NCI-H460 (cell line): ENCODE measurements around the gene PIR. TPM values are rescaled to one million over a fixed set of nuclear protein-coding genes. Genes with fewer than 3 reads are reported as not detected.

Experiments used
- DNase-seq: peaks from one replicate; pipeline ENCODE4 v3.0.0-alpha.2; 2016; ENCODE audit warnings: low read depth; ENCODE audit errors: extremely low read depth
- total RNA-seq: library from RNA; depleted of rRNA; stranded (reverse); fragments of >200 nt; shearing (Covaris generic); gene quantifications from 2 replicates; pipeline ENCODE4 v1.2.3, GENCODE V29; 2014

Gene PIR
- total RNA-seq, 1 experiment from 2014 or later = 186 TPM

- no peak for DNase-seq
These were observed 2.7 kb upstream of the PIR start for GRCh38 chrX:15495801-15496200.

DNA sequence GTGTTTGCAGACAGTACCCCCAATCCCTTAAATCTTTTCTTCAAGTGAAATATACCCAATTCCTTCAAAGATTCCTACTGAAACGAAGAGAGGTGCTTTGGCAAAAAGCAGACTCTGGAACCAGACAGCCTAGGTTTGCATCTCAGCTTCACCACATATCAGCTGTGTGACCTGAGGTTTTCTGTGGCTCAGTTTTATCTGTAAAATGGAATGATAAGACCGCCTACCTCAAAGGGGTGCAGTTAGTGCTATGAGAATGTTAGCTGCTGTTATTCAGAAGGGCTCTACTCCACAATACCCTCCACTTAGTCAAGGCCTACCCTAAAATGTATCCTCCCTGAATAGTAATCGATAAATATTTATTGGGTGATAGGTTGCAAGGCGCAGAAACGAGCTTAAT, 664 bp downstream of the PIR start:
- no peak for DNase-seq

GRCh38 chrX:15483891-15484290, 9.2 kb downstream of the PIR start:
- no peak for DNase-seq

- no peak for DNase-seq
These were observed 17.6 kb downstream of the PIR start for GRCh38 chrX:15475486-15475885.

DNA sequence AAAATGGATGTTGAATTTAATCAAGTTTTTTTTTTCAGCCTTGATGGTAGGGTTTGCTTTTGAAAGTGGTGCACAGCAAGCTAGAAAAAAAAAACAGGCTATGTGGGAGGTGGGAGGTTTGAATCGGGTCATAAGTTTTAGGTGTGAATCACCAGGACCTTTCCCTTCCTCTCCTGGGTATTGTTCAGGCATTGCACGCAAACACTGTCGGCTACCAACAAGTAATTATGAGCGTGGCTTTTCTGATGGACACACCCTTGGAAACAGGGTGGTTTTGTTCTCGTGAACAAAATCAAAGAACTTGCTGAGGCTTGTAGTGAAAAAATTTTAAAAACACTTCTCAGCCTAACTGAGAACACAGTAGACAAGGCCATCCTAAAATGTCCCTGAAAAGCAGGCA, 18.1 kb downstream of the PIR start:
- no peak for DNase-seq

DNA sequence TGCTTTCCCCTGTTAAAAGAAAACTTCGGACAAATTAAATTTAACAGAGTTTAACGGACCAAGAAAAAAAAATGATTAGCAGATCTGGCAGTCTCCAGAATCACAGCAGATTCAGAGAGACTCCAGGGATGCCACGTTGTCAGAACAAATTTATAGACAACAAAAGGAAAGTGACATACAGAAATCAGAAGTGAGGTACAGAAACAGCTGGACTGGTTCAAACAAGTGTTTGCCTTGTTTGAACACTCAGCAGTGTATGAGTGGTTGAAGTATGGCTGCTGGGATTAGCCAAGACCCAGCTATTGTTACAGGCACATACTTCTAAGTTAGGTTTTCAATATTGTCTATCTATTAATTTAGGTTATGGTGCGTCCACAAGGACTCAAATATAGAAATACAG, 19.1 kb downstream of the PIR start:
- no peak for DNase-seq

GRCh38 chrX:15472531-15472930, 20.6 kb downstream of the PIR start:
- no peak for DNase-seq

DNA sequence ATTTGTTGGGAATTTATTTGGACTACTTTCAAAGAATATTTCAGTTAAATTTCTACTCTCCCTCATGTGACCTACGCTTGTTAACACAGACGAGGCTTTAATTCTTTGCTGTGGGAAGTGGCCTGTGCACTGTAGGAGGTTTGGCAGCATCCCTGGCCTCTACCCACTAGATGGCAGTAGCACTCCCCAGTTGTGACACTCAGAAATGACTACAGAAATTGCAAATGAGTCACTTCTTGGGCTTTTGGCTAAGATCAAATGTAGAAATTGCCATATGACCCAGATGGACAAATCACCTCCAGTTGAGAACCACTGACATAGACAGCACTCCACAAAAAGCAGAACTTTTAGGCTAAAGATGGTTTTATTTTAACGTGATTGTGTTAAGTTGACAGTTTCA, 22.1 kb downstream of the PIR start:
- peak; percentile 60 for DNase-seq

DNA sequence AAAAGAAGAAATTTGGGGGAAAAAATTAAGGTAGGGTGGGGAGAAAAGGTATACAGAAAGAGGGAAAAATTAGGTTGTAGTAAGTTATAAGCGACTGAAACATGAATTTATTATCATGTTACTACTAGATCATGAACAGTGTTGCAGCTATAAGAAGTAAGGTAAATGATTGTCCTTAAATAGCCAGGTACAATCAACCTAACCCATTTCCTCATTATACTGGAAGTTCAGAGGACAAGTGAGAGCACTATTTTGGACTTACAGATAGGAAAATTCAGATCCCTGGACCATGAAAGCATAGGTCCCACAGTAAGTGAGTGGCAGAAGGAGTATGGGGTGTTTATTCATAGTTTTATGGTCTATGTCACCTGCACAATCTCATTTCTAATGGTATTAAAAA, 23.5 kb downstream of the PIR start:
- no peak for DNase-seq

DNA sequence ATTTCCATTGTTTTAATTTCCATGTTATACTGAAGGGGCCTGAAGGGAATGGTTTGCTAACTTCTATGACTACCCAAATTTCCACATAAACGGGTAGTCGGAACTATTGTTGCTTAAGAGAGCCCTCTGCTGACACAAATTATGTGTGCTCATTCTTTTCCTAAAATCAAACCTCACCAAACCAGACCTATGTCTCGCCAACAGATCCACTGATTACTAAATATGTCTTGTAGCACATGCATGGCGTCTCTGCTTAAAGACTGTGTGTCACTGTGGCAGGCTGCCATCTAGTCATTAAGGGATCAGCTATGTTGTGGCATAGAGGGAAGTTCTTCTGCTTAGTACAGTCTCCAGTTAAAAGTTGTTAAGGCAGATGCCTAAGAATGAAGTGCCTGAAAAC, 25.1 kb downstream of the PIR start:
- no peak for DNase-seq

DNA sequence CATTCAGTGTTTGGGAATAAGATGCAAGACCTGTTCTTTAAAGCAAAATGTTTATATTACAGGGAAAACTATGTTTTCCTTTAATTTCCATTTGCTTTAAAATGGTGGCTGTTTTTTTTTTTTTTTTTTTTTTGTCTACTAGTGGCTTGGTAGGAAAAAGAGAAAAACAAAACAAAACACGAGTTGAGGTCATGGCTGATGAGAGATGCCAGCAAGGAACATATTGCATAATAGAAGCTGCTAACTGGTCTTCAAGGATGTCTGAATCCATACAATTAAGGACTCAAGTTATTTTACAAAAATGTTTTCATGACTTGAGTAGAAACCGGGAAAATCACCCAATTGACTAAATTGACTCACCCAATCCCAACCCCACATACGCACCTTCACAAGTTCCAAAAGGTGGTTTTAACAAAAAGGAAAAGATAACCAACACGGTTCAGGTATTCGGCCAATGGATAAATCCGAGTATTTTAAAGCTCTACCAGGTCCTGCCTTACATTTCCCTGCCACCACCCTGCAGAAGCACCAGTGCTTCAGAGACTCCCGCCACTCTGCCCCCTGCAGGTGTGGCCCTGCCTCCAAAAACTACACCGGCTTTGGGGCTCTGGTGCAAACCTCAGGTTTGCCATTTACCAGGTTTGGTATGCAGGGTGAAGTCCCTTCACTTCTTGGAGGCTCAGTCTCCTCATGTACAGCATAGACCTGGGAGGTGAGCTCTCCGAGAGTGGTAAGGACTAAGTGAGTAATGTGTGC, 27.1 kb downstream of the PIR start:
- no peak for DNase-seq

DNA sequence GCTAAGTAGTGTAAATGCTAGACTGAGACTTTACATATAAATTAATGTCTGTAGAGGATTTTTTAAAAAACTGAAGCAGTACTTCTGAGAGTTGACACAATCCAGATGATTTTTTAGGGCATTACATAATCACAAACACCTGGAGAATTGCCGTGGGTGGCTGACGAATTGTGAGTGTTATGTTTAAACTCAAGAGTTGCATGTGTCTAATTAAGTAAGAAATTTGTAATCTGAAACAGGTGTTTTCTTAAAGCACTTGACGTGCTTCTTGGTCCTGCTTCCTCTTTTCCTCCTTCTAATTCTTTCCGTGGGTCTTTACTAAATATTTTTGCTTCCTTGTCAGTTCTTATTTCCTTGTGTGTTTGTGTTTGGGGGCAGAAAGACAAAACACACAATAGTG, 27.8 kb downstream of the PIR start:
- no peak for DNase-seq

DNA sequence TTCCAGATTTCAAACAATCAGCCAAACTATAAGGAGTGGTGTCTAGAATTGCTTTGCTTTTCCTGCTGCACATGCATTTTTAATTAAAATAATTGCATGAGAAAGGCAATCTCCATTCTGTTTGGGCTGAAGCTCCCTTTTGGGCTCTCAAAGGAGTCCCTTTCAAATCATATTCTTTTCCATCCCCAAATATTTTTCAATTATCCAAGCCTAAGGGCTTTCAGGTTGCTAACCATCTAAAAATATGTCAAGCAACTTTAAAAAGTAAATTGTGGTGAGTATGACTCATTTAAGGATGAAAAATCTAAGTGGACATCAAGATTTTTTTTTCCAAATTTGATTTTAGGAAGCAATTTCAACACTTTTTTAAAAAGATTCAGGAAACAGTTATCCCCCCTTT, 28.4 kb downstream of the PIR start:
- no peak for DNase-seq

GRCh38 chrX:15451913-15452312, 41.2 kb downstream of the PIR start:
- no peak for DNase-seq

- DNase-seq = no peak
These were observed 45.0 kb downstream of the PIR start for GRCh38 chrX:15448010-15448639.

DNA sequence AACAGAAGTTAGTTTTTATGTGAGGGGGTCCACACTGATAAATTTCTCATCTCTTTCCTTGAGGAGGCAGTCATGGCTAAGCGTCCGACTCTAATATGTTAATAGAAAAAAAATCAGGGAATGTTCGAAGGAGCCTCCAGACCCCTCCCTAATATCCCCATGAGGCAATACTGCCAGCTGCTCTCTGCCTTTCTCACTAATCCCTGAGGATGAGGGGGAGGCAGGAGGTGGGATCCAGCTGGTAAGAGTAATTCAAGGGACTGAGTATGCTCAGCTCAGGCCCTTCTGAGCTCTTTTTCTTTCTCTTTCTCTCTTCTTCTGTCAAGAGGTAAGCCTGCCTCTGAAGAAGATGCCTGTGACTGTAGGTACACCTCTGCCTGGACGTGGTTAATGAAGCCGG, 51.7 kb downstream of the PIR start:
- DNase-seq = no peak

DNA sequence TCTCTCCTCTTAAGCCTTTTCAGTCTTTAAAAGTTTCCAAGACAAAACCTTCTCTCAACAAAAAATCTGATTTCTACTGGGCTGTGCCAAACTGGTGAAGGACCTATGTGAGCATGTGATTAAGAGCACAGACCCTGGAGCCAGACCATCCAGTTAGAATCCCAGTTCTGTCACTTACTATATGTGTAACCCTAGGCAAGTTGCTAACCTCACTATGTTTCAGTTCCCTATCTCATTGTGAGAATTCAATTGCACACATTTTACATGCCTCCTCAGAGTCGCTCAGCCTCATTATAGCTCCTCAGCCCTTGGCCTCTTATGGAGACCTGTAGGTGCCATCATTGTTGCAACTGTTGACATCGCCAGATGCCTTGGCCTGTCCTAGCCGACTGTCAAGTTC, 54.8 kb downstream of the PIR start:
- DNase-seq = no peak

GRCh38 chrX:15437724-15438123, 55.4 kb downstream of the PIR start:
- DNase-seq = no peak

DNA sequence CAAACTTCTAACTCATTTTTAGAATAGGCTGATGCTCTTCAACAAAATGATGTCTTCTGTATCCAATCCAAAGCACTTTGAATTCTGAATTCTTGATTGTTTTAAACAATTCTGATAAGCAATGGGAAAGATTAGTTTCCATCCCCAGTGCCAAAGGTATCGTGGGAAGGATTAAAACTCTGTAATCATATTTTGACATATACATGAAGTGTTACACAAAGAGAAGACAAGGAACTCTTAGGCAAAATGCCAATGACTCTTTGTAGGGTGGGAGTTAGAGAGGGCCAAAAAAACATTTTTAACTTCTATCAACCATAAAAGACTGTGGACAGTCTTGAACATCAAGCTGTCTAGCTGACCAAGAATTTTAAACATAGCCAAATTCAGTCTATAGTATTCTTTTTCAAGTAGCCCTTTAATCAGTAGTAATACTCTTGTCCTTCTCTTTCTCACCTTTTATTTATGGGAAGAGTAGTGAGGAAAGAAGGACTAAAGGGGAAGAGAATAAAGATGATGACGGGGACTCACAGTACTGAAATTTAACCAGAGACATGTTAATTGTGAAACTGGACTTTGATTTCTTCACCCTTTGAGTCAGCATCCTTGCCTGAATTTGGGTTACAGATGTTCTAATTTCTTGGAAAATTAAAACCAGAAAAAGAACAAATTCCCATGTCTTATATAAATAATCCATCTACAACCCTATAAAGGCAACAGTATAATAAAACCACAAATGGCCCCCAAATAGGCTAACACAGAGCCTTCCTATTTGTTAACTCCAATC, 57.1 kb downstream of the PIR start:
- DNase-seq = no peak

DNA sequence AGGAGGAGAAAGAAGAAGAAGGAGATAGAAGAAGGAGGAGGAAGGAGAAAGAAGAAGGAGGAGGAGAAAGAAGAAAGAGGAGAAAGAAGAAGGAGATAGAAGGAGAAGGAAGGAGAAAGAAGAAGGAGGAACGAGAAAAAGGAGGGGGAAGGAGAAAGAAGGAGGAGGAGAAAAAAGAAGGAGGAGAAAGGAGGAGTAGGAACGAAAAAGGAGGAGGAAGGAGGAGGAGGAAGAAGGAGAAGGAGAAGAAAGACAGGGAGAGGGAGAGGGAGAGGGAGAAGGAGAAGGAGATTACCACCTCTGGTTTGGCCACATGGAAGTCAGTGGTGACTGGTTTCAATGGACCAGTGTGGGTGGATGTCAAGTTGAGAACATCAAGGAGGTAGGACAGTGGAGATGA, 58.9 kb downstream of the PIR start:
- DNase-seq = no peak

- no peak for DNase-seq
These were observed 62.5 kb downstream of the PIR start for GRCh38 chrX:15430584-15430983.

DNA sequence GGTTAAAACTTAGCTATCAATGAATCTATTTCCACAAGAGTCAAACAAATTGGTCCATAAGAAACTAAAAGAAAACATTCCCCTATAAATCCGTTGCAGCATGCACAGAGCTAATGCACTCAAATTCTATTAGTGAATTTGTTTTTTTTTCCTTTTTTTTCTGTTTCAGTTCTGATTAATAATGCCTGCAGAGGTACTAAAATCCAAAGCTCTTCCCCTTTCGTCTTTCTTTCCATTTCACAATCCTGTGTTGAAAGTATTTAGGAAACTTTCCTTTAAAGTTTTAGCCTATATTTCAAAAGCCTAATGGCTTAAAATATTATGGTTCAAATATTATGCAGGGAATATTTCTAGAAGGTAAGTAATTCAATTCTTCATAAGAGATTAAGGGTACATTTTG, 63.1 kb downstream of the PIR start:
- no peak for DNase-seq
